ENCODE results near the gene MLLT3.

Gene MLLT3

GRCh38 chr9:20376731-20377375 is 245.4 kb downstream of the MLLT3 start:
- no peak overlapping the region for H3K4me3 ChIP-seq (ENCODE audit: low read depth, low read length)
- TF ChIP-seq, protein P1, sequence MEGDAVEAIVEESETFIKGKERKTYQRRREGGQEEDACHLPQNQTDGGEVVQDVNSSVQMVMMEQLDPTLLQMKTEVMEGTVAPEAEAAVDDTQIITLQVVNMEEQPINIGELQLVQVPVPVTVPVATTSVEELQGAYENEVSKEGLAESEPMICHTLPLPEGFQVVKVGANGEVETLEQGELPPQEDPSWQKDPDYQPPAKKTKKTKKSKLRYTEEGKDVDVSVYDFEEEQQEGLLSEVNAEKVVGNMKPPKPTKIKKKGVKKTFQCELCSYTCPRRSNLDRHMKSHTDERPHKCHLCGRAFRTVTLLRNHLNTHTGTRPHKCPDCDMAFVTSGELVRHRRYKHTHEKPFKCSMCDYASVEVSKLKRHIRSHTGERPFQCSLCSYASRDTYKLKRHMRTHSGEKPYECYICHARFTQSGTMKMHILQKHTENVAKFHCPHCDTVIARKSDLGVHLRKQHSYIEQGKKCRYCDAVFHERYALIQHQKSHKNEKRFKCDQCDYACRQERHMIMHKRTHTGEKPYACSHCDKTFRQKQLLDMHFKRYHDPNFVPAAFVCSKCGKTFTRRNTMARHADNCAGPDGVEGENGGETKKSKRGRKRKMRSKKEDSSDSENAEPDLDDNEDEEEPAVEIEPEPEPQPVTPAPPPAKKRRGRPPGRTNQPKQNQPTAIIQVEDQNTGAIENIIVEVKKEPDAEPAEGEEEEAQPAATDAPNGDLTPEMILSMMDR (IDR thresholded peaks at IDR 0.05; ENCODE audit: borderline replicate concordance, insufficient read depth, low read depth, low read length) = no peak

DNA sequence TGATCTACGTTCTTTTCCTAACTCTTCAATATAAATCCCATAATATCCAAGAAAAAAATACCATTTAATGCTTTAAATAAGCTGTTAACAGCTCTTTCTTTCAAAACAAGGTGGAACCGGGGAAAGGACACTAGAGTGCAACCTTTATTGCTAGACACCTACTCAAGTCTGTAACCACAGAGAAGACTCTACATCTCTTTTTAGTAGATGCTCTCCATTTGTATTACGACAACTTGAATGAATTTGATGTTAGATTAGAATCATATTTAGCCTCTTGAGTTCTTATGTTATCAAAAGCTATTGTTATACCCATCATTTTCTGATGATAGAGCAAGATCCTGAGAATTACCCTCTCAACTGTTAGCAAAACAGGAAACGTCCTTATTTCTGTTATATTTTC is 246.3 kb downstream of the MLLT3 start:
- H3K4me3 ChIP-seq (ENCODE audit: low read depth, low read length) = no peak overlapping the region
- TF ChIP-seq, protein P1 (IDR thresholded peaks at IDR 0.05; ENCODE audit: borderline replicate concordance, insufficient read depth, low read depth, low read length) = no peak

DNA sequence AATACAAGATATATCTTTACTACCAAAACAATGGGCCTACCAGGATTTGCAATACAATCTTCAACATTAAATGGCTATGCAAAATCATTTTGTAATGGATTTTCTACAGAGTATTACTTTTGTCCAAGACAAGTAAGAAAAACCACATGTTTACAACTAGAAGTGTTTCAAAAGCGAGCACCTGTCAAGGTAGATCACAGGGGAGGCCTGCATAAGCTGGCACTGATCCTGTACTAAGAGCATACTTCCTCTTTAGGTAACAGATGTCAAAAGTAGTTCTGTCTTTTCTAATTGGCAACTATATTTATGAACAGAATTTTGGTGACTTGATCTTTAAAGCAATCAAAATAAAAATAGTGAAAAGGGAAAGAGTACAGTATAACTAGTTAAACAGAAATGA is 249.0 kb downstream of the MLLT3 start:
- H3K4me3 ChIP-seq (ENCODE audit: low read depth, low read length) = no peak overlapping the region
- TF ChIP-seq, protein P1 (IDR thresholded peaks at IDR 0.05; ENCODE audit: borderline replicate concordance, insufficient read depth, low read depth, low read length) = no peak

DNA sequence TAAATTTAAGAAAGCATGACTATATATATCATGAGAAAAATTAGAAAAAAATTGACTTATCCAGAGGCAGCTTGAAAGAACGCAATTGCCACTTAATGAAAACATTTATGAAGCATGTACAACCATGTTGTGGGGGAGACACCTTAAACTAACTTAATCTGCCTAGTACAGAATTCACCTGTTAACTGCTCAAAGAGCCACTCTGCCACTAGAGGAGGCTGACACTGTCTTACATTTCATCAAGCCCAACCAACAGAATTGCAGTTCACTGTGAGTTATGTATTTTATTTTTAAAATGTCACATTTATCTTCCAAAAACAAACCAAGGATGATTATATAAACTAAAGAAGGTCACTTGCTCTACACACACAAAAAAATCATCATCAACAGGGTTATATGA is 252.9 kb downstream of the MLLT3 start:
- no peak overlapping the region for H3K4me3 ChIP-seq (ENCODE audit: low read depth, low read length)
- TF ChIP-seq, protein P1 (IDR thresholded peaks at IDR 0.05; ENCODE audit: borderline replicate concordance, insufficient read depth, low read depth, low read length) = no peak

- TF ChIP-seq, protein P1 (IDR thresholded peaks at IDR 0.05; ENCODE audit: borderline replicate concordance, insufficient read depth, low read depth, low read length) = no peak
These were observed 254.4 kb downstream of the MLLT3 start for GRCh38 chr9:20367855-20368254.

GRCh38 chr9:20364959-20365358 is 257.3 kb downstream of the MLLT3 start:
- TF ChIP-seq, protein P1 (IDR thresholded peaks at IDR 0.05; ENCODE audit: borderline replicate concordance, insufficient read depth, low read depth, low read length) = no peak

More at GRCh38 chr9:20367855-20368254, 254.4 kb downstream of the MLLT3 start:
- no peak overlapping the region for H3K4me3 ChIP-seq (ENCODE audit: low read depth, low read length)

GRCh38 chr9:20363233-20363632 is 259.1 kb downstream of the MLLT3 start:
- TF ChIP-seq, protein P1 (IDR thresholded peaks at IDR 0.05; ENCODE audit: borderline replicate concordance, insufficient read depth, low read depth, low read length) = no peak

More at GRCh38 chr9:20364959-20365358, 257.3 kb downstream of the MLLT3 start:
- no peak overlapping the region for H3K4me3 ChIP-seq (ENCODE audit: low read depth, low read length)

More at GRCh38 chr9:20363233-20363632, 259.1 kb downstream of the MLLT3 start:
- no peak overlapping the region for H3K4me3 ChIP-seq (ENCODE audit: low read depth, low read length)
